Erythroblast (primary cell): Measurements from ENCODE around the gene UBE2Q2.
A peak's percentile ranks its signal among the peaks of the same experiment; 100 is the strongest.
"Not testable (repeated sequence)": the region's sequence is repeated elsewhere in the genome, so short reads cannot be mapped to it uniquely, and the experiment has no call there.

ENCODE experiments used
- DNase-seq, 2 experiments: peaks; one replicate each; lab custom pipeline; 2025; lab: John Stamatoyannopoulos, UW
- GATA1 ChIP-seq: IDR thresholded peaks from 2 replicates; pipeline ENCODE4 v1.6.1; 2011; ENCODE audit warnings: low read depth, mild to moderate bottlenecking, control low read depth, low read length, moderate library complexity
- POLR2A ChIP-seq: IDR thresholded peaks from 2 replicates; pipeline ENCODE4 v1.6.1; 2011; ENCODE audit warnings: mild to moderate bottlenecking, low read length

The UBE2Q2 gene

GRCh38 chr15:75842722-75843677 lies at the start of gene UBE2Q2:
TSS of gene UBE2Q2 (plus strand) at chr15:75843447. CDS start at chr15:75843667, 220 bp downstream.
- TF ChIP-seq GATA1 (no peak), POLR2A (no peak)
- peak; percentile 84 to 88 for DNase-seq

- no peak for DNase-seq
- no peak for TF ChIP-seq GATA1
- TF ChIP-seq POLR2A, result no peak
Measured at GRCh38 chr15:75796321-75796720, 46.9 kb upstream of the UBE2Q2 start.

- DNase-seq, result not testable (repeated sequence)
Measured at GRCh38 chr15:75797146-75797545, 46.1 kb upstream of the UBE2Q2 start.

GRCh38 chr15:75799190-75799589 lies 44.1 kb upstream of the UBE2Q2 start:
- peak; percentile 21 to 65 for DNase-seq
- TF ChIP-seq POLR2A (no peak), GATA1 (no peak)

GRCh38 chr15:75800409-75800808 lies 42.8 kb upstream of the UBE2Q2 start:
- DNase-seq, result not testable (repeated sequence)

GRCh38 chr15:75801859-75802593 lies 41.2 kb upstream of the UBE2Q2 start:
- TF ChIP-seq POLR2A (no peak), GATA1 (no peak)
- peak; percentile 79 to 87 for DNase-seq

- DNase-seq, result not testable (repeated sequence)
Measured at GRCh38 chr15:75807486-75807885, 35.8 kb upstream of the UBE2Q2 start.

- DNase-seq, result not testable (repeated sequence)
Measured at GRCh38 chr15:75808009-75808408, 35.2 kb upstream of the UBE2Q2 start.

GRCh38 chr15:75808563-75808962 lies 34.7 kb upstream of the UBE2Q2 start:
- TF ChIP-seq GATA1 (no peak), POLR2A (no peak)
- no peak for DNase-seq

GRCh38 chr15:75809986-75810750 lies 33.1 kb upstream of the UBE2Q2 start:
- TF ChIP-seq POLR2A, result no peak
- no peak for TF ChIP-seq GATA1
- peak; percentile 20 to 52 for DNase-seq

GRCh38 chr15:75810874-75811498 lies 32.3 kb upstream of the UBE2Q2 start:
- no peak for TF ChIP-seq POLR2A
- no peak for TF ChIP-seq GATA1
- DNase-seq, result no peak

- TF ChIP-seq POLR2A, result no peak
- no peak for TF ChIP-seq GATA1
- DNase-seq, result no peak
Measured at GRCh38 chr15:75811626-75812025, 31.6 kb upstream of the UBE2Q2 start.

GRCh38 chr15:75814794-75815193 lies 28.5 kb upstream of the UBE2Q2 start:
- no peak for DNase-seq
- no peak for TF ChIP-seq POLR2A
- TF ChIP-seq GATA1, result no peak
